ENCODE results near the gene SMAD1. TPM values are rescaled to one million over a fixed set of nuclear protein-coding genes. Genes with fewer than 3 reads are reported as not detected.

Gene SMAD1
- total and polyA plus RNA-seq, 8 donors = 22.0 to 57.4 (median 47.9) TPM

- DNase-seq (no peak), ATAC-seq (no peak)
- Histone ChIP-seq H3K4me1 (no peaks in the 10 kb centered on the region), H3K9me3 (no peaks in the 10 kb centered on the region), H3K36me3 (no peaks in the 10 kb centered on the region), H3K27me3 (no peaks in the 10 kb centered on the region), H3K4me3 (no peak overlapping the region), H3K27ac (no peak overlapping the region)
- intact Hi-C loops (cut with DNase I) = no loop called here
- no peak for TF ChIP-seq CTCF (IDR thresholded peaks at IDR 0.05)
These were observed 29.8 kb upstream of the SMAD1 start for GRCh38 chr4:145451895-145452294.

GRCh38 chr4:145452447-145453162, 29.0 kb upstream of the SMAD1 start:
- TF ChIP-seq CTCF (IDR thresholded peaks at IDR 0.05) = no peak
- DNase-seq (no peak), ATAC-seq (no peak)
- Histone ChIP-seq H3K27ac (no peak overlapping the region), H3K27me3 (no peaks in the 10 kb centered on the region), H3K9me3 (no peaks in the 10 kb centered on the region), H3K4me1 (no peaks in the 10 kb centered on the region), H3K36me3 (no peaks in the 10 kb centered on the region), H3K4me3 (no peak overlapping the region)
- intact Hi-C loops (cut with DNase I) = no loop called here

GRCh38 chr4:145453163-145453520, 28.5 kb upstream of the SMAD1 start:
- Histone ChIP-seq H3K27me3 (no peaks in the 10 kb centered on the region), H3K36me3 (no peaks in the 10 kb centered on the region), H3K4me1 (no peaks in the 10 kb centered on the region), H3K27ac (no peak overlapping the region), H3K9me3 (no peaks in the 10 kb centered on the region), H3K4me3 (no peak overlapping the region)
- DNase-seq (no peak), ATAC-seq (no peak)
- intact Hi-C loops (cut with DNase I) = no loop called here
- TF ChIP-seq CTCF (IDR thresholded peaks at IDR 0.05) = no peak

- H3K27ac ChIP-seq = no peak overlapping the region
- H3K4me3 ChIP-seq = no peak overlapping the region
- DNase-seq = no peak
- H3K9me3 ChIP-seq = peaks cover 0 to 13% of the 10 kb centered on the region in 2 donors
- no peaks in the 10 kb centered on the region for H3K27me3 ChIP-seq
- H3K4me1 ChIP-seq = no peaks in the 10 kb centered on the region
- no peaks in the 10 kb centered on the region for H3K36me3 ChIP-seq
- ATAC-seq = no peak
- TF ChIP-seq CTCF (IDR thresholded peaks at IDR 0.05) = no peak
- intact Hi-C loops (cut with DNase I) = no loop called here
These were observed 8.4 kb upstream of the SMAD1 start for GRCh38 chr4:145473203-145473602.

GRCh38 chr4:145480257-145480656, 1.4 kb upstream of the SMAD1 start:
- H3K4me3 ChIP-seq = no peak overlapping the region
- DNase-seq (no peak), ATAC-seq (no peak)
- H3K4me1 ChIP-seq = peaks cover 4 to 33% of the 10 kb centered on the region in 2 donors
- H3K27ac ChIP-seq = no peak overlapping the region
- H3K36me3 ChIP-seq = no peaks in the 10 kb centered on the region
- H3K27me3 ChIP-seq = peaks cover 0 to 17% of the 10 kb centered on the region in 2 donors
- intact Hi-C loops (cut with DNase I) = no loop called here
- no peaks in the 10 kb centered on the region for H3K9me3 ChIP-seq
- no peak for TF ChIP-seq CTCF (IDR thresholded peaks at IDR 0.05)
